Measurements from ENCODE around the gene DSTN.
A peak's percentile ranks its signal among the peaks of the same experiment; 100 is the strongest.

Gene DSTN

DNA sequence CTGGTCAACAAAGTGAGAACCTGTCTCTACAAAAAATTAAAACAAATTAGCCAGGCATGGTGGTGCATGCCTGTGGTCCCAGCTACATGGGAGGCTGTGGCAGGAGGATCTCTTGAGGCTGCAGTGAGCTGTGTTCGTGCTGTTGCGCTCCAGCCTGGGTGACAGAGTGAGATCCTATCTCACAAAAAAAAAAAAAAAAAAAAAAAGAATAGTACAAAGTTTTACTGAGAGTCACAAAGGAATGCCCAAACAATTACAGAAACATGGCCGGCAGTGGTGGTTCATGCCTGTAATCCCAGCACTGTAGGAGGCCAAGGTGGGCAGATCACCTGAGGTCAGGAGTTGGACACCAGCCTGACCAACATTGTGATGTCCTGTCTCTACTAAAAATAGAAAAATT, 14.8 kb upstream of the DSTN start:
- no peak for DNase-seq

DNA sequence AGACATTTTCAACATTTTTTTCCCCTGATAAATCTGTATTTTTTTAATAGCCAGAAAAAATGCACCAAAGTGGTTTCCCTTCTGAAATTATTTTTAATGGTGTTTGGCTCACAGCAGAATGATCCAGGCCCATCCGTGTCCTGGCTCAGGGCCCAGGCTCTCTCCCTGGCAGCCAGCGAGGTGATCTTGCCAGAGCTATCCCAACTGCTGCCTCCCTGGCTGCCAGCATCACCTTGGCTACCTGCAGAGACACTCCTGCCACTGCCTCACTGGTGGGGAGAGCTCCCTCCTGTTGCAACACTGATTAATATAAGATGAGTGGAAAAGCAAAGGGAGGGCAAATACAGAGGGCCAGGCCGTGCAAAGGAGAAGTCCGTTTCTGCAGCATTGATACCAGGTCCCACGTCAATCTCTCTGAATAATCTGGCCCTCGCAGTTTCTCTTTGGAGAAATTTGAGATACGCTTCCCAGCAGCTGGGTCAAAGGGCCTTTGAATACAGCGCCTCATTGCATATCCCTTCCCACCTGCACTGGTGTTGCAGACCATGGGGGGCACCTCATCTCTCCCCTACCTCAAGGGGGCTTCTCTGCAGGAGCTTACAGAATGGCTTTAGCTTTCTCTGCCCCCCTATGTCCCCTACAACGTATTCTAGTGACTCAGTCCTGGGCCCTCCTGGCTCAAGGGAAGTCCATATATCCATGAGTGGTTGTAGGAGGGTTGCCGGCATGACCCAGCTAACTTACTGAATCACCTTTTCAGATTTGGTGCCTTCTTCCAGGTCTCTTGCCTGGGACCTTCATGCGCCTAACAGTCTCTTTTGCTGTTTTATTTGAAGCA, 12.8 kb upstream of the DSTN start:
- DNase-seq = peak; percentile 88 to 99

DNA sequence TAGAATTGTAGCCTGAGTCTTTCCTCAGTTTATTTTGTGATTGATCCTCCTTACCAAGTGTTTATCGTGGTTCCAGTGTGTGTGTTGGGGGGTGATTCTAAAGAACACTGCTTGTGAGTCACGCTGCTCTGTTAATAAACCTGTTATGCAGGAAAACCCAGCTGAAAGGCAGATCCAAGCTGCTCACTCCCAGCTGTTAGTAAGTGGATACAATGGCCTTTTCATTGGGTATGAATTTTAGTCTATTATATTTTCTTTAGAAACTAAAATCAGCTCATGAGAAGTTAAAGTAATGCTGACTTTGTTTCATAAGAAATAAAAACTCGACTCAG, 12.2 kb upstream of the DSTN start:
- DNase-seq = no peak

DNA sequence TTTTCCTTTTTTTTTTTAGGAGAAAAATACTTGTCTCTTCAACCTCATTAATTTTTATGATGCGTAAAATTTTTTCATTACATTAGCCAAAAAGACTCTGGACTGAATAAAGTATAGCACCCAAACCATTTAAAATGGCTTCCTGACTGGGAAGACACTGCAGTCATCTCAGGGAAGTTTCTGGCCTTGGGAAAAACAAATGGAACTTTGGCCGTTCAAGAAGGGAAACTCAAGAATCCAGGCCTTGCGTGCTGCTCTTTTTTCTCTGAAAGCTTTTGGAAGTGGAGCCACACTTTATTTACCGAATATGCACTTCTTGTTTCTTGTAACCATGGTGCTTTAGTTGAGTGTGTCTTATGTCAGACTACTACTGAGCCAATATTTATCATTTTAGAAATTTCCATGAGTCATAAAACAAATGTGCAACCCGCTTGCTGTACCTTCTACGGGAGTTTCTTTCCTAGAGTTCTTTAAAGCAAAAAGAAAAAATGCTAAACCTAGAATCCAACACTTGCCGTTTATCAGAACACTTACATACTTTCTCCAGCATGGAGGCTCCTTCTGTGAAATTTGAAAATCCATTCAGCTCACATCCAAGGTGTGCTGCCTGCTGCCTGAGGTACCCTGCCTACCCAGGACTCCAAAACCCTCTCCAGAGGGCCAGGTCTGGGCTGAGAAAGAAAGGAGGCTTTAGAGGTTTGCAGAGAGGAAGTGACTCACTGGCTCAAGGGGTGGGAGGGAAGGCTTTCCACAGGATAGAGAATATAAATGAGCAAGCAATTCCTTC, 11.5 kb upstream of the DSTN start:
- DNase-seq = no peak

DNA sequence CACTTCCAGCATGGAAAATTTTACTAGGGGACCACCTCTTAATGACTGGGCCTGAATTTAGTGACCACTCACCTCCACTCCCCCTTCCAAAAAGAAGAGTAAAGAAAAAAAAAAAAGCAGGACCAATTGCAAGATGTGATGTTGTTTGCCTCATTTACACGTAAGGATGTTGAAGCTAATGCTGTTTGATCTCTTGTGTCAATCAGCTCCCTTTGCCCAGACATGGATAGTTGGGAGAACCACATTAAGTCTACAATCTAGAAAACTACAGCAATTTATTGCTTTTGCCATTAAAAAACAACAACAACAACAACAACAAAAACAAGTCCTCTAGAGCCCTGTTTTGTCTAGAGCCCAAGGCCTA, 11.0 kb upstream of the DSTN start:
- DNase-seq = no peak

DNA sequence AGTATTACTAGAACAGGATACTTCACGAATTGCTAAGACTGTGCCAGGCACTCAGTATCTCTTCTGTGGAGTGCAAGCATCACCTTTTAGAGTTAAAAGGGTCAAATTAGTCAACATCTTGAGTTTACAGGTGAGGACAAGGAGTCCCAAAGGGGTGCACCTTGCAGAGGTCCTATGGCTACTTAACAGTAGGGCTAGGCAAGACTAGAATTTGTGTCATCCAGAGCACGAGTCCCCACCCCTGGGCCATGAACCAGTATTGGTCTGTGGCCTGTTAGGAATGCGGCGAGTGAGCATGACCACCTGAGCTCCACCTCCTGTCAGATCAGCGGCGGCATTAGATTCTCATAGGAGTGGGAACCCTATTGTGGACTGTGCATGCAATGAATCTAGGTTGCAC, 10.5 kb upstream of the DSTN start:
- no peak for DNase-seq

DNA sequence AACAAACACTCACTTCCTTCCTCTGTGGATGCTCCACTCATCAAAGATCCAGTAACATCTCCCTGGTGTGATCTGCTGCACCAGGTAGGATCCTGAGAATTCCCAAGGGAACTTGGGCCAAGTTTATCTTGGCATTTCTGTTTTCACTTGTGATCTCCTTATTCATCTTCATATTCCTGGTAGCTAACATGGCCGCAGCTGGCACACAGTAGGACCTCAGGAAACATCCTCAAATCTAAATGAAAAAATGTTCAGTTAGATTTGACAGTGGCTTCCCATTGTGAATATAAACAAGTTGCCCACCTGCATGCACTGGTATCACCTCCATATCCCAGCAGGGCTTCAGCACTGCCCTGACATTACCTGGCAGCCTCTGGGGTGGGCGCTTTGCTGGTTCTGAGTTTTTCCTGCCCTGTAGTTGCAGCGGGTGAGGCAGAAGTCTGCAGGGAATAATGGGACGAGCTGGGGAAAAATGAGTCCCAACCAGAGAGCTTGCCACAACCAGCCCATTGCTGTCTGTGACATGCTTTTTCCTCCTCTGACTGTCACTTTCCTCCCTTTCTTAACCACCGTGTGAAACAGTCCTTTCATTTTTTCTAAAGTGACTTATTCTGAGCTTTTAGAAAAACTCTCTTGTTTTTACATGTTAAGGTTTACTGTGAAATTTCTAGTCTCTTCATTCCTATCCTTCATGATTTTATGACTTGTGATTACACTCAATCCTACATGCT, 9.4 kb upstream of the DSTN start:
- no peak for DNase-seq

DNA sequence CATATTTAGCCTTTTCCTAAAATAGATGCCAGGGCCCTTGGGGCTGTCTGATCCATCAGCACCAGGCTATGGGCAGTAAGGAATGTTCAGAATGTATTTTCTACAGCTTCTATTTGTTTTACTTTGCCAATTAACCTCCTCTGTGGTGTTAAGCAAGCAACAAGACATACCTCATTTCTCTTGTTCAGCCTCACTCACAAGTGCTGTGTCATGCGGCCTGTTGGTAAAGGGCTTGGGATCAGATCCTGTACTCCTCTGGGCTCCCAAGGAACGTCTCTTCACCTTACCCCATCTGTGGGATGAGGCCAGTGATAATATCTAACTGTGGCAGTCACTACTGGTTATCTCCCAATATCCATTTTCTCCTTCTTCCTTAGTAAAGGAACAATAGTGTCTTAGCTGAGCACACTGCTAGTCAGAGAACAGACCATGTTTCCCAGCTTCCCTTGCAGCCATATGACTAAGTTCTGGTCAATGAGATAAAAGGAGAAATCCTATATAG, 7.0 kb upstream of the DSTN start:
- no peak for DNase-seq

DNA sequence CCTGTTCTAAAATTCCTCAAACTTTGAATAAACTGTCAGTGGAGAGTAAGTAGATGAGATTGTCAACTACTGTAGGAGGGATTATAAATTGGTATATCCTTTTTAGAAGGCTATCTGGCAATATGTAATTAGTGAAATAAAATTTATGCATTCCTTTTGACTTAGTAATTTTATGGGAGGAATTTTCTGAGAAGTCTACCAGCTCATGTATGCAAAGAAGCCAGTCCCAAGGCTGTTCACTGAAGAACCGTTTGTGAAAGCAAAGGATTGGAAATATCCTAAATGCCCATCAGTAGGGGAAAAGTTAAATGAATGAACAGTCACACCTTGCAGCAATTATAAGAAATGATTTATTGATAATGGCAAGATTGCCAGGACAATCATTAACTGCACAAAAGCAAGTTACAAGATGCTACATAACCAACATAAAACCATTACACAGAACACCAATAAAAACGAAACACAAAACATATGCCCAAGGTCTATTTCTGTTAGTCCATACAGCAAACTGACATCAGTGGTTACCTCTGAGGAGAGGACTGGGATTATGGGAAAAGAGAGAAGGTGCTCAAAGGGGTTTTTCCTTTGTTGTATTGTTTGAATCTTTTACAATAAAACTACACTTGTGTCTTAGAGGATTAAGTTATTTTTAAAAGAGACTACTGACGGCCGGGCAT, 4.6 kb upstream of the DSTN start:
- no peak for DNase-seq

DNA sequence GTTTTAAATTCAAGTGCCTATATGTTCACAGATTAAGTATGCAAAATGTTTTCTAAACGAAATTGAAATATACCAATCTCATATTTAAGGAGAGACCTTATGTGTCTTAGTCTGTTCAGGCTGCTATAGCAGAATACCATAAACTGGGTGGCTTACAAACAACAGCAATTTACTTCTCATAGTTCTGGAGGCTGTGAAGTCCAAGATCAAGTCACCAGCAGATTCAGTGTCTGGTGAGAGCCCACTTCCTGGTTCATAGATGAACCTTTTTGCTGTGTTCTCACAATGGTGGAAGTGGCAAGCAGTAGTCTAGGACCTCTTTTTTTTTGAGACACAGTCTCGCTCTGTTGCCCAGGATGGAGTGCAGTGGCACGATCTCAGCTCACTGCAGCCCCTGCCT, 3.5 kb upstream of the DSTN start:
- no peak for DNase-seq

DNA sequence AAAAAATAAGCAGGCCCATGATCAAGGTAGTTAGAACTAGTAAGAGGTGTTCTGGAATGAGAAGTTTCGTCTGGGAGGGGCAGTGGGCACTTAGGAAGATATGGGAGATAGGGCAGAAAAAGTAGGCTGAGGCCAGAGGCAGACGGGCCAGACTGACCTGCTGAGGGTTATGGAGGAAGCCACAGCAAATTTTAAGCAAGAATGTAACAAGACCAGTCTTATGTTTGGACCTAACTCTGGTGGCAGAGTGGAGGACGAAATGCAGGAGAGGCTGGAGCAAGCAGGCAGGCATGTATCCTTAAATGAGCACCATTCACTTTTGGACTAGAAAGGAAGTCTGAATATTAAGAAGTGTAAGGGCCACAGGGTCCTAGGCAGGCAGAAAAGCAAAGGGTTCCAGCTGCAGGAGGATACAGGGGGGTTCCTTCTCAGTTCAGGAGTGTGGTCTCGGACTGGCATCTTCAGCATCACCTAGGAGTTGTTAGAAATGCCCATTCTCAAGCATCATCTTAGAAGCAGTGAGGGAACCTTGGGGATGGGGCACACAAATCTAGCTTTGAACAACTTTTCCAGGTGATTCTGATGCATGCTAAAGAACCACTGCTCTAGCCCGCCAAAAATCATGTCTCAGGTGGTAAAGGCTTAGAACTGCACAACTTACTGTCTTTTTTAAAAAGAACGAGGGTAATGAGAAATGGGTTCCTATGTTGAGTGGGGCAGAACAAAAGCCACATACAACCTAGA, 1.7 kb upstream of the DSTN start:
- DNase-seq = no peak

DNA sequence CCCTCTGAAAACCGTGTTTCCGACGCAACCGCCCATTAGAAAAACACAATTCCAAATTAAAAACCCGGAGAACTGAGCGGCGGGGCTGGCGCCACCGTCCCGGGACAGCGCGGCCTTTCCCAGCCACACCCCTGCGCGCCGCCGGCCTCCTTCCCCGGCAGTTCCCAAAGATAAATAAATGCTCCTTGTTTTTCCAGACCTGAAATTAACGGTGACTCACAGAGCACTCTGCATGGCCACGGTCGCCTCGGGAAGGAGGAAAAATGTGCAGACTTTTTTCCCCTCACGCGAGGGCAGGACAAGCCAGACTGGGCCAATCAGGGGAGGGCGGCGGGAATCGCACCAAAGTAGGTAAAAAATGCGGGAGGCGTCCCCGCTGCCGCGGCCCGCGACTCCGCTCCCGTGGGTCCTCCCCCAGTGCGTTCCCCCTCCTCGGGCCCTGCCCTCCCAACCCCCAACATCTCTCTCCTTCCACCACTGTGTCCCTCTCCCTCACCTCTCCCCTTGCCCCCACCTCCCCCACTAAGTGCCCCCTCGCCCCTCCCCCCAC, 828 bp upstream of the DSTN start:
- DNase-seq = peak in 1 of 2 experiments; percentile 2

DNA sequence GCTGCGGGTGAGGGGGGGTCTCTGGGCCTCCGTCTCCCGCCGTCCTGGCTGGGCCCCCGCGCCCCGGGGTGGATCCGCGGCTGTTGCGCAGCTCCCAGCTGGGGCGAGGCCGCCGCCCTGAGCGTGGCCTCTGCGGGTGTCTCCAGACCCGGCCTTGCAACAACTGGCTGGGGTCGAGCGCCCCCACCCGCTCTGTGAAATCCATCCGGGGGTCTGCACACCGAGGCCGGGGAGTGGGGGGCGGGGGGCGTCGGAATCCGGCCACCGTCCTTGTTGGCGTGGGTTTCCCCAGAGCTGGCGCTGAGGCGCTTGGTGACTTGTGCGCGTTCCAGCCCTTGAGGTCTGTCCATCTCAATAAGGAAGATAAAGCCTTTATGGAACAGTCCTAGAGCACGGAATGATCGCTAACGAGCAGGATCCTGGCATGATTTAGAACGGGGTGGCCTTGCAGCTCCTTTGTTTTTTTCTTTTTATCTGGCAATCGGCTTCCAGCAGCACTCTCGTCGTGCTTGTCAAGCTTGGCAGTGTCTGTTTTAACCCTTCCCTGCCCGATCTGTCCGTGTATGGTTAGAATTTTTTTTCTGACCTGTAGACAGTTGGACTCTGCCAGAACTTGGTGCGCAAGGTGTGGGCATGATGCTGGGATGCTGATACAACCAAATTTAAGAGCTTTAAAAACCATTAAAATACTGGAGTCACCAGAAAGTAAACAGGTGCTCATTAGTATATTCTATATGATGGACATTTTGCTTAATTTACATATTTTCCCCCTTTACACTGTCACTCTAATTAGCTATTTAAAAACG, 675 bp downstream of the DSTN start:
- DNase-seq = no peak

DNA sequence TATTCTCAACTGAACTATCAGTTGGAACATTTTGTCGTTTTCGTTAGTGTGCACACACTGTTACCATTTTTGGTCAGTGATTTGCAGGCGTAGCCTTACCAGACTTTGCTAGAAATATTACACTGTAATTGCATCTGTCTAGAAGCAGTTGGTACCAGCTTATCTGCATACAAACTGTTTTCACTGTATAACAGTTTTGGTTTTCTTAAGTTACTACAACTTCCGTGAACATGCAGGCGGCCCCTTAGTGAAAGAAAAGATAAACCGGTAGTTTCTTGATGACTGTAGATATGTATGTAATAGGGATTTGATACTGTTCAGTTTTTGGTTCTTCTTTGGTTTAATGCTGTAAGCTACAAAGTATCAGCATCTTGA, 1.3 kb downstream of the DSTN start:
- DNase-seq = no peak

DNA sequence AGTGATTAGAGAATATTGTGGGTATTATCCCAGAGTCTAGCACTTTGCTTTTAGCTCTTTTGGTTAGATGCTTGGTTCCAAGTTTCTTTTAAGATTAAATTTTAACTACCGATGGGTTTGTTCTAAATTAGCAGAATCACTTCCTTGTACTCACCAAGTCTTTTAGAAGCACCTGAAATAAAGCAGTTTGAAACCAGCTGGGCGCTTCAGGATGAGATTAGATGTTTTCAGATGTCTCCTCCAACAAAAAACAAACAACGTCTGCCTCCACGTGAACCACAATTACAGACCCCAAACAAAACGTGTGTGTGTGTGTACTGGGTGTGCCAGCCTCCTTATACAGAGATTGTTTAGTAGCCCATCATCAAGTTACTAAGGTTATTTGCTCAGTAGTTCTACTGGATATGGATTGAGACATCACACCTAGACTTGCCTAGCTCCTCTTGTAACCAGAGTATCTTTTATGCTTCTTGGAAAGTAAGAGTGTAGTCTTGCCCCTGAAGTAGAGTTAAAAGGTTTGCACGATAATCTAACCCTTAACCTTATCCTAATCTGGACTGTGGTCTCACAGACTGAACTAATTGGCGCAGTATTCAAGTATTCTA, 2.3 kb downstream of the DSTN start:
- no peak for DNase-seq

DNA sequence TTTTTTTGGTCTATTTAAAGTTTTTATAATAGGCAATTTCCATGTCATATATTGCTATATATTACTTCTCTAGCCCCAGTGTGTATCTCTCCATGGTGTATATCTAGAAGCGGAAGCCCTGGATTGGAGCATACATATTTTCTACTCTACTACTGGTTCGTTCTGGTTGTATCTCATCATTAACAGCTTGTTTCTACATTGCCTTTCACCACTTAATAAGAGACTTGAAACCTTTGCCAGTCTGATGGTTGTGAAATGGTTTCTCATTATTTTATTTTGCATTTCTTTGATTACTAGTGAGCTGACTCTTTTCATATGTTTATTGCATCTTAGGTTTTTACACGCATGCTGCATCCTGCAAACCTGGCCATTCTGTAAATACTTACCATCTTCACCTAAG, 3.6 kb downstream of the DSTN start:
- no peak for DNase-seq

DNA sequence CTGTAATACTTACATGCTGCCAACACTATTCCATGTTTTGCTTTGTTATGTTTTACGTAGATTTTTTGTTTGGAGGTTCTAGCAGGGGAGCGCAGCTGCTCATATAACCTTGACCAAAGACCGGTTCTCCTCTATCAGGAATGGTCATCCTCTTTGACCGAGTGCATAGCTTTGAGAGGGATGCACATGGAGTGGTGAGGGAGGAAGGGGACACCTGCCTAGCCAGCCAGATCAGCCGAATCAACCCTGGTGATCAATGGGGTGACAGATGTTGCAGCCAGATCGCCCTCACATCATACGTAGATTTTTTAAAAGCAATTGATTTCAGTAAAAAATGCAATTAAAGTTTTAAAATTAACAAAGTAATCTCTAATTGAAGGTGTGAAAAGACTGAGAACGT, 6.3 kb downstream of the DSTN start:
- no peak for DNase-seq

DNA sequence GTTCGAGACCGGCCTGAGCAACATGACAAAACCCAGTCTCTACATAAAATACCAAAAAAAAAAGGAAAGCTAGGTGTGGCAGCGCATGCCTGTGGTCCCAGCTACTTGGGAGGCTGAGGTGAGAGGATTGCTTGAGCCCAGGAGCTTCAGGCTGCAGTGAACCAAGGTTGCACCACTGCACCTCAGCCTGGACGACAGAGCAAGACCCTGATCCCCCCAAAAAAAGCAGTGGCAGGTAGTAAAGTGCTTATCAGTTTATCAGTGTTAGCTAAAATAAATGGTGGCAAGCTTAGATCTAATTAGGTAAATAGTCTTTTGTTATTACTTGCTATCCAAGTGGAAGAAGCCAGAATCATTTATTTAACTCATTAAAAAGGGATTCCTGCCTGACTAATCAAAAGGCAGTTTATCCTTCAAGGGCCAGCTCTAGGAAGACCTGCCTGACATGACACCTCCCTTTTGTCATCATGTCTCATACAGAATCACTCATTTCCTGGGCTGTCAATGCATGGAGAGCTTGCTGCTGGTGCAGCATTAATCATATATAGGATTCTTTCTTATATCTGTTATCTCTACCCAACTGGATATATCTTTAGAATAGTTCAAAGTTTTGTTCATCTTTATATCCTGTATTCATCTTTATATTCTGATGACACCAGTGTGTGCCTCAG, 9.6 kb downstream of the DSTN start:
- DNase-seq = no peak

DNA sequence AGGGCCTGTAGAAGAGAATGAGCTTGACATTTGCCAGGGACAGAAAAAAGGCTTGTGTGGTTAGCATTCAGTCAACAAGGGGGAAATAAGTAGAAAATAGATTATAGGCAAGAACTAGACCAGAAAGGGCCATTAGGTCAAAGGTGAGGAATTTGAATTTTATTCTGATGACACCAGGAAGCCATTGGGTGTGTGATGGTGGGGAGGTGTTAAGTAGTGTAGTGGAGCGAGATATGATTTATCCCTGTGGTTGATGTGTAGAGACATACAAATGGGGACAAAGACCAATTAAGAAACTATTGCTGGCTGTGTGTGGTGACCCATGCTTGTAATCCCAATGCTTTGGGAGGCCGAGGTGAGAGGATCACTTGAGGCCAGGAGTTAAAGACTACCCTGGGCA, 11.0 kb downstream of the DSTN start:
- DNase-seq = no peak

DNA sequence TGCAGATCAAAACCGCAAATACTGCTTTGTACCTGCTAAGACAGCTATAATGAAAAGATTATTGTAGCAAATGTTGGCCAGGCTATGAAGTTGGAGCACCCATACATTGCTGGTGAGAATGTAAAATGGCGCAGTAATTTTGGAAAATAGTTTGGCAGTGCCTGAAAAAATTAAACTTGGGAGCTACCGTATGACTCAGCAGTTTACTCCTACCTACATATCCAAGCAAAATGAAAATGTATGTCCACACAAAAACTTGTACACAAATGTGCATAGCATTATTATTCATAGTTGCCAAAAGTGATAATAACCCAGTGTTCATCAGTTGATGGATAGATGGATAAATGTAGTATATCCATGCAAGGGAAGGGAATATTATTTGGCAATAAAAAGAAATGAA, 13.3 kb downstream of the DSTN start:
- no peak for DNase-seq

All from cerebellar nuclear complex (tissue), 1 donor.